H1 (cell line): ENCODE results near the gene JAG1. TPM values are rescaled to one million over a fixed set of nuclear protein-coding genes. Genes with fewer than 3 reads are reported as not detected.

ENCODE experiments used
- CTCF ChIA-PET: fragments of 300-600 bp; sonication (Branson Sonifier 250); formaldehyde crosslinking; loops from one replicate; lab custom pipeline; 2021; ENCODE audit not compliant: partially characterized antibody; lab: Charles Lee
- POLR2A ChIA-PET: fragments of 300-600 bp; sonication (Branson Sonifier 250); formaldehyde crosslinking; loops from one replicate; lab custom pipeline; 2021; ENCODE audit warnings: inconsistent platforms; ENCODE audit not compliant: partially characterized antibody; lab: Charles Lee
- DNase-seq, 2 experiments: peaks; one replicate each; pipeline versions ENCODE4 v3.0.0 to v3.0.0-alpha.2; 2010 to 2022; ENCODE audit warnings: low spot score in 2 of 2, low read depth in 1 of 2, mixed read lengths in 1 of 2
- FAIRE-seq: peaks from 2 replicates; lab custom pipeline; 2011; peaks lifted over from hg19 to GRCh38; lab: Jason Lieb, UNC
- H2AFZ ChIP-seq: 2 replicates; pipeline ENCODE4 v1.8.1; 2012; ENCODE audit warnings: low read length, inconsistent platforms
- H2AK5ac ChIP-seq: 2 replicates; pipeline ENCODE4 v1.6.1; 2013; ENCODE audit warnings: low read depth, low read length
- H2BK120ac ChIP-seq: replicated peaks from 2 replicates; pipeline ENCODE3; 2013; ENCODE audit warnings: low read depth, low read length, inconsistent platforms
- H2BK12ac ChIP-seq: 2 replicates; pipeline ENCODE4 v1.6.1; 2013; ENCODE audit warnings: low read depth, low read length
- H2BK15ac ChIP-seq: 2 replicates; pipeline ENCODE4 v1.6.1; 2013; ENCODE audit warnings: low read length
- H2BK20ac ChIP-seq: 2 replicates; pipeline ENCODE4 v1.6.1; 2013; ENCODE audit warnings: low read length
- H2BK5ac ChIP-seq: 2 replicates; pipeline ENCODE4 v1.6.1; 2013; ENCODE audit warnings: low read depth, low read length
- H3K14ac ChIP-seq: 2 replicates; pipeline ENCODE4 v1.6.1; 2013; ENCODE audit warnings: inconsistent platforms; ENCODE audit not compliant: insufficient read length
- H3K18ac ChIP-seq: 2 replicates; pipeline ENCODE4 v1.6.1; 2013; ENCODE audit warnings: low read length; ENCODE audit errors: extremely low read depth
- H3K23ac ChIP-seq: 2 replicates; pipeline ENCODE4 v1.6.1; 2013; ENCODE audit warnings: inconsistent platforms; ENCODE audit not compliant: insufficient read length
- H3K23me2 ChIP-seq: 2 replicates; pipeline ENCODE4 v1.6.1; 2013; ENCODE audit warnings: low read depth, low read length
- H3K27ac ChIP-seq: 2 replicates; pipeline ENCODE4 v1.6.1; 2011; ENCODE audit warnings: low read depth, low read length, inconsistent platforms
- H3K27me3 ChIP-seq, 4 experiments: replicated peaks in 1 of 4; 1 replicate in 1 of 4; 2 replicates in 3 of 4; pipeline versions ENCODE4 v1.6.1 to v1.8.1; 2011 to 2013; ENCODE audit warnings: low read length in 3 of 4, mild to moderate bottlenecking in 3 of 4, inconsistent platforms in 2 of 4, mixed read lengths in 2 of 4, moderate library complexity in 1 of 4; ENCODE audit not compliant: control insufficient read depth in 3 of 4, insufficient read depth in 3 of 4; ENCODE audit errors: extremely low read depth in 1 of 4
- H3K36me3 ChIP-seq, 4 experiments: 2 replicates each; pipeline versions ENCODE4 v1.6.1 to v1.8.1; 2011 to 2013; ENCODE audit warnings: mild to moderate bottlenecking in 4 of 4, low read length in 3 of 4, moderate library complexity in 2 of 4, control low read depth in 1 of 4, inconsistent platforms in 1 of 4; ENCODE audit not compliant: insufficient read depth in 4 of 4, control insufficient read depth in 2 of 4
- H3K4ac ChIP-seq: replicated peaks from 2 replicates; pipeline ENCODE3; 2013; ENCODE audit warnings: low read length, low read depth, mixed read lengths, inconsistent platforms; ENCODE audit not compliant: insufficient read length
- H3K4me1 ChIP-seq, 4 experiments: replicated peaks in 1 of 4; 1 replicate in 1 of 4; 2 replicates in 3 of 4; pipeline versions ENCODE4 v1.6.1 to v1.8.1; 2011 to 2013; ENCODE audit warnings: low read length in 3 of 4, inconsistent platforms in 2 of 4, mixed read lengths in 1 of 4; ENCODE audit not compliant: insufficient read depth in 4 of 4, control insufficient read depth in 3 of 4
- H3K4me2 ChIP-seq, 2 experiments: 2 replicates each; pipeline versions ENCODE4 v1.6.1 to v1.8.1; 2011 to 2013; ENCODE audit warnings: low read depth in 2 of 2, low read length in 2 of 2, control low read depth in 1 of 2, inconsistent platforms in 1 of 2, mild to moderate bottlenecking in 1 of 2; ENCODE audit not compliant: insufficient read depth in 1 of 2
- H3K4me3 ChIP-seq, 4 experiments: fragments of 200-600, 300-600 bp in 1 of 4; sonication (generic), shearing (Covaris generic), sonication (Bioruptor Twin) in 1 of 4; 2 replicates each; pipeline versions ENCODE4 v1.5.1 to v1.8.1; 2011 to 2016; ENCODE audit warnings: low read length in 4 of 4, low read depth in 3 of 4, control low read depth in 2 of 4, inconsistent platforms in 2 of 4, mild to moderate bottlenecking in 2 of 4, mixed read lengths in 1 of 4, moderate library complexity in 1 of 4; ENCODE audit not compliant: insufficient read depth in 2 of 4; ENCODE audit errors: extremely low read depth in 1 of 4
- H3K56ac ChIP-seq: replicated peaks from 2 replicates; pipeline ENCODE3; 2013; ENCODE audit warnings: low read depth, mild to moderate bottlenecking, mixed read lengths, low read length, inconsistent platforms; ENCODE audit not compliant: insufficient read length
- H3K79me1 ChIP-seq: 2 replicates; pipeline ENCODE4 v1.6.1; 2013; ENCODE audit warnings: low read depth, low read length, control low read depth
- H3K79me2 ChIP-seq, 2 experiments: 2 replicates each; pipeline versions ENCODE4 v1.6.1 to v1.8.1; 2012 to 2013; ENCODE audit warnings: low read length in 2 of 2, mild to moderate bottlenecking in 2 of 2, inconsistent platforms in 1 of 2; ENCODE audit not compliant: insufficient read depth in 2 of 2, control insufficient read depth in 1 of 2
- H3K9ac ChIP-seq, 4 experiments: replicated peaks in 1 of 4; 1 replicate in 1 of 4; 2 replicates in 3 of 4; pipeline versions ENCODE4 v1.6.1 to v1.8.1; 2011 to 2013; ENCODE audit warnings: low read depth in 3 of 4, low read length in 3 of 4, control low read depth in 2 of 4, mild to moderate bottlenecking in 2 of 4, moderate library complexity in 2 of 4, inconsistent platforms in 1 of 4; ENCODE audit errors: extremely low read depth in 1 of 4
- H3K9me3 ChIP-seq, 2 experiments: 2 replicates each; pipeline versions ENCODE4 v1.6.1 to v1.8.1; 2012 to 2013; ENCODE audit warnings: mild to moderate bottlenecking in 2 of 2, moderate library complexity in 2 of 2, control low read depth in 1 of 2, inconsistent platforms in 1 of 2, low read depth in 1 of 2, low read length in 1 of 2, mixed read lengths in 1 of 2; ENCODE audit not compliant: insufficient read depth in 2 of 2
- H4K20me1 ChIP-seq, 2 experiments: replicated peaks in 1 of 2; 2 replicates each; pipeline versions ENCODE3 to v1.8.1; 2011 to 2013; ENCODE audit warnings: inconsistent platforms in 2 of 2, low read length in 2 of 2, mild to moderate bottlenecking in 1 of 2; ENCODE audit not compliant: insufficient read depth in 2 of 2, control insufficient read depth in 1 of 2
- H4K5ac ChIP-seq: 2 replicates; pipeline ENCODE4 v1.6.1; 2013; ENCODE audit warnings: low read length, low read depth, mixed read lengths, inconsistent platforms; ENCODE audit not compliant: insufficient read length
- H4K8ac ChIP-seq: 2 replicates; pipeline ENCODE4 v1.8.0; 2013; ENCODE audit warnings: mild to moderate bottlenecking, moderate library complexity, low read length, inconsistent platforms; ENCODE audit not compliant: insufficient read depth; ENCODE audit errors: extremely low read depth
- H4K91ac ChIP-seq: replicated peaks from 2 replicates; pipeline ENCODE3; 2013; ENCODE audit warnings: low read length, mixed read lengths, inconsistent platforms; ENCODE audit not compliant: insufficient read length
- CHD2 ChIP-seq: IDR thresholded peaks from 2 replicates; pipeline ENCODE4 v1.6.1; 2012; ENCODE audit warnings: low read length, improper control_type of control experiment
- EP300 ChIP-seq, 2 experiments: IDR thresholded peaks; 1 replicate in 1 of 2; 2 replicates in 1 of 2; pipeline ENCODE4 v1.6.1; 2011 to 2012; ENCODE audit warnings: low read depth in 2 of 2, low read length in 2 of 2, mild to moderate bottlenecking in 2 of 2, borderline replicate concordance in 1 of 2, inconsistent platforms in 1 of 2, moderate library complexity in 1 of 2
- KDM4A ChIP-seq: IDR thresholded peaks from one replicate; pipeline ENCODE4 v1.7.1; 2012; ENCODE audit warnings: low read depth, mild to moderate bottlenecking, moderate library complexity, low read length, inconsistent platforms; ENCODE audit not compliant: severe bottlenecking
- WGBS, 2 experiments: shearing (Covaris generic) in 1 of 2; methylation state at CpG; one replicate each; pipeline versions ENCODE4 v1.1.6 to v1.1.7; 2013 to 2015; ENCODE audit warnings: low lambda C conversion rate in 2 of 2, mixed read lengths in 2 of 2, inconsistent platforms in 1 of 2, low coverage in 1 of 2, missing lambda C conversion rate in 1 of 2; ENCODE audit not compliant: insufficient replicate concordance in 2 of 2, insufficient coverage in 1 of 2, insufficient read length in 1 of 2; ENCODE audit errors: extremely low coverage in 1 of 2, missing lambda C conversion rate in 1 of 2; 5-methylcytosine and 5-hydroxymethylcytosine counted together
- polyA plus RNA-seq, 7 experiments: library from polyadenylated mRNA; depleted of rRNA in 3 of 7; stranded (reverse) in 5 of 7; unstranded in 2 of 7; fragments of >200 nt in 5 of 7; fragments of 200-250 nt in 2 of 7; gene quantifications; 1 replicate in 5 of 7; 2 replicates in 1 of 7; 4 replicates in 1 of 7; pipeline versions ENCODE4 v1.2.1 to v1.2.3, GENCODE V29; 2011 to 2013; ENCODE audit warnings: missing spikeins in 2 of 7, mixed read lengths in 2 of 7
- total RNA-seq: library from RNA; stranded (reverse); fragmentation: NEBNext Ultra II Directional; extraction: Animal tissue kit (Norgen Biotek cat#: 25700); gene quantifications from 2 replicates; pipeline ENCODE4 v1.2.1, GENCODE V29; 2021

JAG1 gene
- total and polyA plus RNA-seq, 2 of the 8 experiments (the other 6 are each of a cell fraction or from before 2014, with no cell fraction given), result 13.5 to 27.3 TPM

GRCh38 chr20:10641467-10641866 is 32.3 kb downstream of the JAG1 start:
- Histone ChIP-seq H3K23ac (no peak overlapping the region), H3K9me3 (no peaks in the 10 kb centered on the region), H3K4me1 (peaks cover 9 to 20% (median 9%) of the 10 kb centered on the region in 4 experiments), H2AFZ (no peak overlapping the region), H3K79me1 (peaks cover 3% of the 10 kb centered on the region), H2BK12ac (no peak overlapping the region), H2BK120ac (no peak overlapping the region), H3K4me2 (no peak overlapping the region), H3K56ac (no peak overlapping the region), H4K8ac (no peak overlapping the region), H3K4ac (no peak overlapping the region), H3K9ac (no peak overlapping the region), H2BK5ac (no peak overlapping the region; the same call in 1 of the 2 replicates), H3K18ac (no peak overlapping the region), H3K27me3 (no peaks in the 10 kb centered on the region; a peak in 1 of 7 replicates), H4K91ac (no peak overlapping the region), H2AK5ac (no peak overlapping the region), H3K23me2 (no peaks in the 10 kb centered on the region; the same call in 1 of the 2 replicates), H2BK15ac (no peak overlapping the region), H4K20me1 (peaks cover 1 to 9% of the 10 kb centered on the region in 2 experiments), H4K5ac (no peak overlapping the region), H3K4me3 (no peak overlapping the region), H2BK20ac (no peak overlapping the region), H3K27ac (no peak overlapping the region), H3K79me2 (no peaks in the 10 kb centered on the region), H3K14ac (no peak overlapping the region), H3K36me3 (peaks cover 36 to 83% (median 72%) of the 10 kb centered on the region in 4 experiments)
- 95% methylated on average over 12 of the region's 12 CpGs; no CpG with 5 or more reads in 1 of the 2 experiments for WGBS, 2 experiments
- POLR2A ChIA-PET, result no interaction called here
- CTCF ChIA-PET, result interaction anchor here (0.7 to 8.4 kb wide), 8 partner anchors 8 to 1087 kb away, joined by 3 to 55 read pairs (median 4); no protein-coding TSS in a partner anchor
- DNase-seq (no peak), FAIRE-seq (no peak)
- no peak for TF ChIP-seq EP300 (IDR thresholded peaks at IDR 0.05; ENCODE audit: borderline replicate concordance in 1 of 2, low read depth in 2 of 2, low read length in 2 of 2)
- no peak for TF ChIP-seq KDM4A
- no peak for TF ChIP-seq CHD2
